KG1 (cell line): ENCODE data around the gene PLEKHA4.

ENCODE experiments used
- DNase-seq: peaks from one replicate; lab custom pipeline; 2025; lab: John Stamatoyannopoulos, UW

Gene PLEKHA4

GRCh38 chr19:48830088-48830487, 38.3 kb downstream of the PLEKHA4 start:
- DNase-seq = no peak

GRCh38 chr19:48826606-48827020, 41.8 kb downstream of the PLEKHA4 start:
- no peak for DNase-seq

- no peak for DNase-seq
Observed at GRCh38 chr19:48822514-48822913, 45.9 kb downstream of the PLEKHA4 start.

- DNase-seq = no peak
Observed at GRCh38 chr19:48821633-48822032, 46.8 kb downstream of the PLEKHA4 start.

GRCh38 chr19:48819366-48819816, 49.0 kb downstream of the PLEKHA4 start:
- DNase-seq = no peak

GRCh38 chr19:48818234-48818820, 50.1 kb downstream of the PLEKHA4 start:
- DNase-seq = no peak

GRCh38 chr19:48817585-48818124, 50.8 kb downstream of the PLEKHA4 start:
- DNase-seq = no peak

- no peak for DNase-seq
Observed at GRCh38 chr19:48815870-48816501, 52.4 kb downstream of the PLEKHA4 start.

- no peak for DNase-seq
Observed at GRCh38 chr19:48814895-48815294, 53.5 kb downstream of the PLEKHA4 start.

GRCh38 chr19:48813123-48813913, 55.1 kb downstream of the PLEKHA4 start:
- DNase-seq = no peak

GRCh38 chr19:48812094-48812929, 56.1 kb downstream of the PLEKHA4 start:
- no peak for DNase-seq

- DNase-seq = no peak
Observed at GRCh38 chr19:48810151-48810550, 58.3 kb downstream of the PLEKHA4 start.

GRCh38 chr19:48807590-48808308, 60.7 kb downstream of the PLEKHA4 start:
- DNase-seq = no peak

GRCh38 chr19:48806818-48807589, 61.4 kb downstream of the PLEKHA4 start:
- DNase-seq = no peak

- DNase-seq = no peak
Observed at GRCh38 chr19:48806518-48806817, 61.9 kb downstream of the PLEKHA4 start.

- DNase-seq = no peak
Observed at GRCh38 chr19:48805452-48805851, 63.0 kb downstream of the PLEKHA4 start.

GRCh38 chr19:48804496-48804895, 63.9 kb downstream of the PLEKHA4 start:
- no peak for DNase-seq

- no peak for DNase-seq
Observed at GRCh38 chr19:48802623-48803022, 65.8 kb downstream of the PLEKHA4 start.

GRCh38 chr19:48799358-48800300, 68.8 kb downstream of the PLEKHA4 start:
- no peak for DNase-seq

- no peak for DNase-seq
Observed at GRCh38 chr19:48798937-48799336, 69.5 kb downstream of the PLEKHA4 start.
